NT2/D1 (cell line): ENCODE data around the gene ABO.

Source experiments
- SUZ12 ChIP-seq: IDR thresholded peaks from 2 replicates; pipeline ENCODE4 v1.6.1; 2011; ENCODE audit not compliant: insufficient read length, insufficient read depth; ENCODE audit errors: extremely low read depth
- YY1 ChIP-seq: IDR thresholded peaks from 2 replicates; pipeline ENCODE4 v1.6.1; 2011; ENCODE audit not compliant: insufficient read length, insufficient read depth
- ZNF274 ChIP-seq: IDR thresholded peaks from 2 replicates; pipeline ENCODE4 v1.6.1; 2011; ENCODE audit warnings: mild to moderate bottlenecking, low read depth, low read length

DNA sequence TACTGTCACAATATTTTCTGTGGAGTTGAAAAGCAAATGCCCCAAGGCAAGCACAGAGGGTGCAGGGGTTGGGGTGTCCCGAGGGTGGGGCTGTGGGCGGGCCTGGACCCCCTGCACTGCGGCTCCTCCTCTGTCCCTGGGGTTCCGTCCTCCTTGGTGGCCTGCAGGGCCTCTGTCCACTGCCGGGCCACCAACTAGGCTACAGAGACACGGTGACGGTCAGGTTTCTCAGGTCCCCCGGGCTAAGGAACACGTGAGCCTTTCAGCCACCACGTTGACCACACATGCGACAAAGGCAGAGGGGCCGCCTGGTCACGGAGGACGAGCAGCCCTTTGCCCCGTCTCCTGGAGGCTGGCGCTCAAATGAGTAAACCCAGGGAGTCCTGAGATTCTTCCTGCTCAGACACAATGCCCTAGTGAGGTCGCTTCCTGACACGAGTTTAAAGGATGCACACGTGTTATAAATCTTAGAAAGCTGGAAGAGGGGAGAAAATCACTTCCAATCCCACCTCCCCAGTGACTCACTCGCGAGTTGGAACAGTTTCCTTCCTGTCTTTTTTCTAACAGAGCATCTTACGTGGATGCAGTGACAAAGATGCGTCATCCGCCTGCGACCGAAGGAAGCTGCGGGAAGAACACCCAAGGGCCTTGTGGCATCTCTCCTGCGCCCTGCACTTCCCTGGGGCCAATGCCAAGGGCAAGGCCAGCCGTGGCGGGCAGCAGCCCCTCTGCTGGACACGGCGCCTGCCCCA is 41.1 kb downstream of the ABO start:
- no peak for TF ChIP-seq YY1
- no peak for TF ChIP-seq SUZ12
- TF ChIP-seq ZNF274: no peak
